Bronchial epithelial cell (primary cell): Measurements from ENCODE around the gene SYT6. TPM values are rescaled to one million over a fixed set of nuclear protein-coding genes. Genes with fewer than 3 reads are reported as not detected.

Experiments used
- DNase-seq: peaks from one replicate; pipeline ENCODE4 v3.0.0-alpha.2; 2010; ENCODE audit warnings: low read depth
- FAIRE-seq: peaks from 2 replicates; lab custom pipeline; 2011; peaks lifted over from hg19 to GRCh38; lab: Jason Lieb, UNC
- H3K27me3 ChIP-seq: 2 replicates; pipeline ENCODE4 v1.5.1; 2011; ENCODE audit warnings: low read length; ENCODE audit not compliant: control insufficient read depth, insufficient read depth
- H3K36me3 ChIP-seq: 2 replicates; pipeline ENCODE4 v1.5.1; 2011; ENCODE audit warnings: low read length; ENCODE audit not compliant: control insufficient read depth, insufficient read depth
- H3K4me3 ChIP-seq: 2 replicates; pipeline ENCODE4 v1.5.1; 2011; ENCODE audit warnings: mild to moderate bottlenecking, low read depth, low read length, control low read depth
- CTCF ChIP-seq: IDR thresholded peaks from 2 replicates; pipeline ENCODE4 v1.5.1; 2011; ENCODE audit warnings: mild to moderate bottlenecking, moderate library complexity, low read length, control low read depth, inconsistent platforms; ENCODE audit not compliant: insufficient read depth, severe bottlenecking
- total RNA-seq: library from RNA; depleted of rRNA; stranded (reverse); fragments of >200 nt; gene quantifications from 2 replicates; pipeline ENCODE4 v1.2.1, GENCODE V29; 2014

SYT6 gene
- total RNA-seq, 1 donor from 2014 or later = not detected

GRCh38 chr1:114093624-114094362, 59.9 kb downstream of the SYT6 start:
- Histone ChIP-seq H3K36me3 (no peaks in the 10 kb centered on the region), H3K4me3 (no peak overlapping the region), H3K27me3 (peaks cover 7% of the 10 kb centered on the region)
- TF ChIP-seq CTCF = peak; percentile 27
- FAIRE-seq (no peak), DNase-seq (peak; percentile 68)

- Histone ChIP-seq H3K4me3 (no peak overlapping the region), H3K36me3 (no peaks in the 10 kb centered on the region), H3K27me3 (peaks cover 7% of the 10 kb centered on the region)
- no peak for FAIRE-seq
- DNase-seq = no peak
- no peak for TF ChIP-seq CTCF
Observed at GRCh38 chr1:114092186-114093062, 61.2 kb downstream of the SYT6 start.

GRCh38 chr1:114091711-114092110, 62.0 kb downstream of the SYT6 start:
- FAIRE-seq (no peak), DNase-seq (no peak)
- Histone ChIP-seq H3K36me3 (no peaks in the 10 kb centered on the region), H3K4me3 (no peak overlapping the region), H3K27me3 (peaks cover 7% of the 10 kb centered on the region)
- TF ChIP-seq CTCF = no peak

GRCh38 chr1:114090738-114091505, 62.7 kb downstream of the SYT6 start:
- no peak for DNase-seq
- TF ChIP-seq CTCF = no peak
- Histone ChIP-seq H3K36me3 (no peaks in the 10 kb centered on the region), H3K4me3 (no peak overlapping the region), H3K27me3 (peaks cover 7% of the 10 kb centered on the region)
- FAIRE-seq = no peak

GRCh38 chr1:114089502-114090138, 64.0 kb downstream of the SYT6 start:
- no peaks in the 10 kb centered on the region for H3K36me3 ChIP-seq
- H3K4me3 ChIP-seq = no peak overlapping the region
- DNase-seq = no peak
- no peak for FAIRE-seq
- peaks cover 7% of the 10 kb centered on the region for H3K27me3 ChIP-seq
- no peak for TF ChIP-seq CTCF
